ENCODE measurements around the gene ZNF385B. TPM values are rescaled to one million over a fixed set of nuclear protein-coding genes. Genes with fewer than 3 reads are reported as not detected.

Gene ZNF385B
- total and polyA plus RNA-seq, 4 donors = 13.5 to 70.8 (median 45.2) TPM

DNA sequence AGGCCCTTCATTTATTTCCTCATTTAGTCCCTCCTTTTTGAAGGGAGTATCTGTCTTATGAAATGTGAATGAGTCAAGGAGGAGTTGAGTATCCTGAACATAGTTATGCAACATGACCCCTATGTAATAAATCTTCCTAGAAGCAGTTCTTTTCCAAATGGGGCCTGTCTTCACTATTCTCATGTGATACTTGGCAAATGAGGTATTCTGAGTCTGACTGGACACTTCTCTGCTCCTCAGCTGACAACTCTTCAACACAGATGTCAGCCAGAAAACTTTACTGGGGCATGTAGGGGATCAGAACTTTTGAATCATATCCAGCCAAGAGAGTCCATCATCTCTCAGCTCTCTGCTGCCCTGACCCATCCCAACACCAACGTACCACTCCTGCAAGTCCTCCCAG, 291.6 kb downstream of the ZNF385B start:
- TF ChIP-seq, protein P1, sequence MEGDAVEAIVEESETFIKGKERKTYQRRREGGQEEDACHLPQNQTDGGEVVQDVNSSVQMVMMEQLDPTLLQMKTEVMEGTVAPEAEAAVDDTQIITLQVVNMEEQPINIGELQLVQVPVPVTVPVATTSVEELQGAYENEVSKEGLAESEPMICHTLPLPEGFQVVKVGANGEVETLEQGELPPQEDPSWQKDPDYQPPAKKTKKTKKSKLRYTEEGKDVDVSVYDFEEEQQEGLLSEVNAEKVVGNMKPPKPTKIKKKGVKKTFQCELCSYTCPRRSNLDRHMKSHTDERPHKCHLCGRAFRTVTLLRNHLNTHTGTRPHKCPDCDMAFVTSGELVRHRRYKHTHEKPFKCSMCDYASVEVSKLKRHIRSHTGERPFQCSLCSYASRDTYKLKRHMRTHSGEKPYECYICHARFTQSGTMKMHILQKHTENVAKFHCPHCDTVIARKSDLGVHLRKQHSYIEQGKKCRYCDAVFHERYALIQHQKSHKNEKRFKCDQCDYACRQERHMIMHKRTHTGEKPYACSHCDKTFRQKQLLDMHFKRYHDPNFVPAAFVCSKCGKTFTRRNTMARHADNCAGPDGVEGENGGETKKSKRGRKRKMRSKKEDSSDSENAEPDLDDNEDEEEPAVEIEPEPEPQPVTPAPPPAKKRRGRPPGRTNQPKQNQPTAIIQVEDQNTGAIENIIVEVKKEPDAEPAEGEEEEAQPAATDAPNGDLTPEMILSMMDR (IDR thresholded peaks at IDR 0.05; ENCODE audit: control extremely low read depth, extremely low read depth) = no peak
- H3K4me1 ChIP-seq (ENCODE audit: control insufficient read depth in 5 of 5, insufficient read depth in 5 of 5, low read length in 5 of 5) = peaks cover 0 to 21% (median 3%) of the 10 kb centered on the region in 5 donors
- H3K4me3 ChIP-seq = no peak overlapping the region
- WGBS, 2 donors = 58 to 77% methylated on average over 1 of the region's 1 CpG
- ATAC-seq (ENCODE audit: insufficient read depth, low FRiP score) (peak; percentile 60), DNase-seq (peak in 1 of 3 donors; percentile 65)
- H3K36me3 ChIP-seq (ENCODE audit: control insufficient read depth in 4 of 4, insufficient read depth in 4 of 4, low read length in 4 of 4) = no peaks in the 10 kb centered on the region
- H3K9me3 ChIP-seq (ENCODE audit: control insufficient read depth in 4 of 4, insufficient read depth in 3 of 4, low read length in 3 of 4) = peaks cover 0 to 2% (median 0%) of the 10 kb centered on the region in 4 donors
- H3K27me3 ChIP-seq (ENCODE audit: control insufficient read depth in 3 of 3, insufficient read depth in 3 of 3, low read length in 2 of 3) = no peaks in the 10 kb centered on the region
- H3K9ac ChIP-seq (ENCODE audit: insufficient read depth in 1 of 2, low read length in 2 of 2) = no peak overlapping the region
- H3K27ac ChIP-seq (ENCODE audit: low read depth in 1 of 2, low read length in 1 of 2) = no peak overlapping the region

- Histone ChIP-seq H3K27me3 (ENCODE audit: control insufficient read depth in 3 of 3, insufficient read depth in 3 of 3, low read length in 2 of 3) (no peaks in the 10 kb centered on the region), H3K4me1 (ENCODE audit: control insufficient read depth in 5 of 5, insufficient read depth in 5 of 5, low read length in 5 of 5) (peaks cover 0 to 14% (median 2%) of the 10 kb centered on the region in 5 donors), H3K9ac (ENCODE audit: insufficient read depth in 1 of 2, low read length in 2 of 2) (no peak overlapping the region), H3K27ac (ENCODE audit: low read depth in 1 of 2, low read length in 1 of 2) (no peak overlapping the region), H3K4me3 (no peak overlapping the region), H3K36me3 (ENCODE audit: control insufficient read depth in 4 of 4, insufficient read depth in 4 of 4, low read length in 4 of 4) (no peaks in the 10 kb centered on the region), H3K9me3 (ENCODE audit: control insufficient read depth in 4 of 4, insufficient read depth in 3 of 4, low read length in 3 of 4) (no peaks in the 10 kb centered on the region)
- no peak for ATAC-seq (ENCODE audit: insufficient read depth, low FRiP score)
- WGBS, 2 donors = 57 to 61% methylated on average over 2 of the region's 2 CpGs
- no peak for DNase-seq
- TF ChIP-seq, protein P1 (IDR thresholded peaks at IDR 0.05; ENCODE audit: control extremely low read depth, extremely low read depth) = no peak
These were observed 295.6 kb downstream of the ZNF385B start for GRCh38 chr2:179565807-179566206.

- WGBS, 2 donors = 35 to 36% methylated on average over 8 of the region's 8 CpGs
- Histone ChIP-seq H3K27me3 (ENCODE audit: control insufficient read depth in 3 of 3, insufficient read depth in 3 of 3, low read length in 2 of 3) (no peaks in the 10 kb centered on the region), H3K4me1 (ENCODE audit: control insufficient read depth in 5 of 5, insufficient read depth in 5 of 5, low read length in 5 of 5) (peaks cover 0 to 12% (median 3%) of the 10 kb centered on the region in 5 donors), H3K4me3 (no peak overlapping the region), H3K36me3 (ENCODE audit: control insufficient read depth in 4 of 4, insufficient read depth in 4 of 4, low read length in 4 of 4) (no peaks in the 10 kb centered on the region), H3K9me3 (ENCODE audit: control insufficient read depth in 4 of 4, insufficient read depth in 3 of 4, low read length in 3 of 4) (no peaks in the 10 kb centered on the region), H3K9ac (ENCODE audit: insufficient read depth in 1 of 2, low read length in 2 of 2) (no peak overlapping the region), H3K27ac (ENCODE audit: low read depth in 1 of 2, low read length in 1 of 2) (no peak overlapping the region)
- ATAC-seq (ENCODE audit: insufficient read depth, low FRiP score) (no peak), DNase-seq (peak in 1 of 3 donors; percentile 18)
- TF ChIP-seq, protein P1 (IDR thresholded peaks at IDR 0.05; ENCODE audit: control extremely low read depth, extremely low read depth) = no peak
These were observed 299.0 kb downstream of the ZNF385B start for GRCh38 chr2:179562330-179562885.

GRCh38 chr2:179561702-179562101, 299.7 kb downstream of the ZNF385B start:
- TF ChIP-seq, protein P1 (IDR thresholded peaks at IDR 0.05; ENCODE audit: control extremely low read depth, extremely low read depth) = no peak
- Histone ChIP-seq H3K9ac (ENCODE audit: insufficient read depth in 1 of 2, low read length in 2 of 2) (no peak overlapping the region), H3K9me3 (ENCODE audit: control insufficient read depth in 4 of 4, insufficient read depth in 3 of 4, low read length in 3 of 4) (no peaks in the 10 kb centered on the region), H3K27me3 (ENCODE audit: control insufficient read depth in 3 of 3, insufficient read depth in 3 of 3, low read length in 2 of 3) (no peaks in the 10 kb centered on the region), H3K4me3 (no peak overlapping the region), H3K27ac (ENCODE audit: low read depth in 1 of 2, low read length in 1 of 2) (no peak overlapping the region), H3K36me3 (ENCODE audit: control insufficient read depth in 4 of 4, insufficient read depth in 4 of 4, low read length in 4 of 4) (no peaks in the 10 kb centered on the region), H3K4me1 (ENCODE audit: control insufficient read depth in 5 of 5, insufficient read depth in 5 of 5, low read length in 5 of 5) (peaks cover 0 to 12% (median 3%) of the 10 kb centered on the region in 5 donors)
- WGBS, 2 donors = 55 to 65% methylated on average over 2 of the region's 2 CpGs
- ATAC-seq (ENCODE audit: insufficient read depth, low FRiP score) = no peak
- no peak for DNase-seq

Measured in lung (tissue), 12 donors.